HEK293T (cell line): Measurements from ENCODE around the gene NDUFS4.
A peak's percentile ranks its signal among the peaks of the same experiment; 100 is the strongest.
"Not testable (repeated sequence)": the region's sequence is repeated elsewhere in the genome, so short reads cannot be mapped to it uniquely, and the experiment has no call there.

Experiments
- CTCF ChIA-PET: fragments of 350-600 bp; formaldehyde crosslinking; extraction: SDS; loops from one replicate; lab custom pipeline; 2021; ENCODE audit warnings: antibody characterized with exemption, inconsistent platforms; lab: Yijun Ruan, JAX
- POLR2A ChIA-PET: fragments of 350-600 bp; formaldehyde crosslinking; extraction: SDS; loops from one replicate; lab custom pipeline; 2020; ENCODE audit warnings: antibody characterized with exemption, inconsistent platforms; lab: Yijun Ruan, JAX
- DNase-seq: peaks from one replicate; pipeline ENCODE4 v3.0.0; 2012; ENCODE audit warnings: mixed read lengths; ENCODE audit errors: extremely low spot score
- ARNT ChIP-seq: fragments of 450-650 bp; IDR thresholded peaks from 2 replicates; pipeline ENCODE4 v1.6.1; 2017; ENCODE audit warnings: mild to moderate bottlenecking
- BHLHE40 ChIP-seq: fragments of 450-650 bp; IDR thresholded peaks from 2 replicates; pipeline ENCODE4 v1.6.1; 2016; ENCODE audit warnings: mild to moderate bottlenecking, moderate library complexity, borderline replicate concordance
- CTBP1 ChIP-seq: fragments of 450-650 bp; IDR thresholded peaks from 2 replicates; pipeline ENCODE4 v1.6.1; 2016; ENCODE audit warnings: borderline replicate concordance
- ELF4 ChIP-seq: fragments of 450-650 bp; IDR thresholded peaks from 2 replicates; pipeline ENCODE4 v1.6.1; 2017; ENCODE audit warnings: antibody characterized with exemption
- FOXA1 ChIP-seq: fragments of 450-650 bp; IDR thresholded peaks from 2 replicates; pipeline ENCODE4 v1.6.1; 2016; ENCODE audit warnings: mild to moderate bottlenecking
- FOXK2 ChIP-seq: fragments of 450-650 bp; IDR thresholded peaks from 2 replicates; pipeline ENCODE4 v1.6.1; 2016; ENCODE audit warnings: mild to moderate bottlenecking
- FOXM1 ChIP-seq: fragments of 450-650 bp; IDR thresholded peaks from 2 replicates; pipeline ENCODE4 v1.6.1; 2017; ENCODE audit warnings: mild to moderate bottlenecking, borderline replicate concordance
- HDGF ChIP-seq: fragments of 450-650 bp; IDR thresholded peaks from 2 replicates; pipeline ENCODE4 v1.6.1; 2017; ENCODE audit warnings: antibody characterized with exemption, borderline replicate concordance
- L3MBTL2 ChIP-seq: fragments of 450-650 bp; conservative IDR thresholded peaks from 2 replicates; pipeline ENCODE4 v1.6.1; 2016; ENCODE audit warnings: mild to moderate bottlenecking
- LEF1 ChIP-seq: fragments of 450-650 bp; IDR thresholded peaks from 2 replicates; pipeline ENCODE4 v1.6.1; 2017; ENCODE audit warnings: mild to moderate bottlenecking, borderline replicate concordance
- NFRKB ChIP-seq: fragments of 450-650 bp; IDR thresholded peaks from 2 replicates; pipeline ENCODE4 v1.6.1; 2016; ENCODE audit warnings: mild to moderate bottlenecking, moderate library complexity
- PKNOX1 ChIP-seq: fragments of 450-650 bp; IDR thresholded peaks from 2 replicates; pipeline ENCODE4 v1.6.1; 2016
- SP1 ChIP-seq: fragments of 450-650 bp; IDR thresholded peaks from 2 replicates; pipeline ENCODE4 v1.6.1; 2017
- SUZ12 ChIP-seq: fragments of 450-650 bp; IDR thresholded peaks from 2 replicates; pipeline ENCODE4 v1.6.1; 2016; ENCODE audit warnings: mild to moderate bottlenecking
- TARDBP ChIP-seq: fragments of 450-650 bp; IDR thresholded peaks from 2 replicates; pipeline ENCODE4 v1.6.1; 2016
- ZNF384 ChIP-seq: fragments of 450-650 bp; IDR thresholded peaks from 2 replicates; pipeline ENCODE4 v1.6.1; 2016

The NDUFS4 gene

DNA sequence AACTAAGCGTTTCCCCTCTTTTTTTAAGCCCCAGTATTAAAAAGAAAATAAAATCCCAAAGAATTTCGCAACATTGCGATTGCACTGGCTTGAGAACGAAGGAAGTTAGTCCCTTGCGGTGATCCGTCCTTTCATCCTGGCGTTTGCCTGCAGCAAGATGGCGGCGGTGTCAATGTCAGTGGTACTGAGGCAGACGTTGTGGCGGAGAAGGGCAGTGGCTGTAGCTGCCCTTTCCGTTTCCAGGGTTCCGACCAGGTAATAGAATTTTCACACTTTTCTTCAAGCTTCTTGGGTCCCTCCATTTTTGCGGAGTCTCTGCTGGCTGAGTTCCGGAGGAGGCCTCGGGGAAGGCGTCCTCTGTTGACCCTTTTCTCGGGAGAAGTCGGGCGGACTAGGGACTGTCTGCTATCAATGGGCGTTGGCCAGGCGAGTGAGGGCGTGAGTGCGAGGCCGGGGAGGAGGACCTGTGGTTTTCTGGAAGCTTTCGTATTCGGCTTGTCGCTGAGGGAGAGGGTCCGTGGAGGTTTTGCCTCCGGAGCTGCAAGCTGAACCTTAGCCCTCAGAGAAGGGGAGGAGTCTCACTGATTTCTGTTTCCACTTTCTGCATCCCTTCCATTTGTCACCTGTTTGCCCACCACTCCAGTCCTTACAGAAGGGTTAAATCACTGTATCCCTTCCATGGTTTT is at the start of gene NDUFS4:
NDUFS4 (plus strand) TSS at position 134 of the 686 bp plus-strand sequence; CDS start at position 158, 24 bp downstream.
- ChIA-PET POLR2A (no interaction called here), CTCF (no interaction called here)
- DNase-seq = peak; percentile 68
- TF ChIP-seq ELF4 (peak; percentile 49; the same call in 1 of the 2 replicates), FOXA1 (no peak), FOXK2 (no peak), SUZ12 (no peak), BHLHE40 (no peak), L3MBTL2 (peak; percentile 54; the same call in 1 of the 2 replicates), LEF1 (no peak), NFRKB (peak; percentile 89)

DNA sequence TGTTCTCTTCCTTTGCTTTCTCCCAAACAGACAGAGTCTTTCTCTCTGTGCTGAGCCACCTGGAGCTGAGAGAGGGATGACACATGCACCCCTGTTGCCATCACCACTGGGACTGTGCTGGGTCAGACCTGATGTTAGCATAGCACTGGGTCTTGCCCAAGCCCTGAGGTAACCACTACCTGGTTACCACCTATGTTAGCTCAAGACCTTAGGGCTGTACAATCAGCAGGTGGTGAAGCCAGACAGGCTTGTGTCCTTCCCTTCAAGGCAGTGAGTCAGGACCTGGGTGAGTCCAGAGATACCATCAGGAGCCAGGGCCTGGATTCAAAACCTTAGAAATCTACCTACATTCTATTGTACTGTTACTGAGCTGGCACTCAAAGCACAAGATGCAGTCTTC is 47.9 kb upstream of the NDUFS4 start:
- POLR2A ChIA-PET = no interaction called here
- CTCF ChIA-PET = no interaction called here
- TF ChIP-seq FOXK2 = no peak
- TF ChIP-seq LEF1 = no peak
- TF ChIP-seq CTBP1 = no peak
- no peak for TF ChIP-seq NFRKB
- TF ChIP-seq TARDBP = no peak
- TF ChIP-seq ARNT = no peak
- DNase-seq = no peak

GRCh38 chr5:53515988-53516387 is 44.5 kb upstream of the NDUFS4 start:
- ChIA-PET CTCF (no interaction called here), POLR2A (no interaction called here)
- no peak for TF ChIP-seq ELF4
- TF ChIP-seq SP1 = no peak
- TF ChIP-seq ARNT = no peak
- TF ChIP-seq TARDBP = no peak
- TF ChIP-seq PKNOX1 = no peak
- TF ChIP-seq FOXM1 = no peak
- TF ChIP-seq CTBP1 = no peak
- TF ChIP-seq NFRKB = no peak
- no peak for TF ChIP-seq HDGF
- no peak for TF ChIP-seq L3MBTL2
- TF ChIP-seq FOXK2 = no peak
- no peak for TF ChIP-seq BHLHE40
- TF ChIP-seq FOXA1 = no peak
- TF ChIP-seq ZNF384 = no peak
- no peak for TF ChIP-seq LEF1
- TF ChIP-seq SUZ12 = no peak
- DNase-seq = no peak

DNA sequence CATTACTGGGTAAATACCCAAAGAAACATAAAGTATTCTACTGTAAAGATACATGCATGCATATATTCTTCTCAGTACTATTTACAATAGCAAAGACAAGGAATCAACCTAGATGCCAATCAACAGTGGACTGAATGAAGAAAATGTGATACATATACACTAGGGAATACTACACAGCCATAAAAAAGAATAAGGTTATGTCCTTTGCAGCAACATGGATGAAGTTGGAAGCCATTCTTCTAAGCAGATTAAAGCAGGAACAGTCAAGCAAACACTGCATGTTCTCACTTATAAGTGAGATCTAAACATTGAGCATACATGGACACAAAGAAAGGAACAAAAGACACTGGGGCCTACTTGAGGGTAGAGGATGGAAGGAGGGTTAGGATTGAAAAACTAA is 39.6 kb upstream of the NDUFS4 start:
- POLR2A ChIA-PET = no interaction called here
- no peak for DNase-seq
- TF ChIP-seq FOXK2 = no peak
- no peak for TF ChIP-seq FOXM1
- TF ChIP-seq ZNF384 = no peak
- CTCF ChIA-PET = no interaction called here

DNA sequence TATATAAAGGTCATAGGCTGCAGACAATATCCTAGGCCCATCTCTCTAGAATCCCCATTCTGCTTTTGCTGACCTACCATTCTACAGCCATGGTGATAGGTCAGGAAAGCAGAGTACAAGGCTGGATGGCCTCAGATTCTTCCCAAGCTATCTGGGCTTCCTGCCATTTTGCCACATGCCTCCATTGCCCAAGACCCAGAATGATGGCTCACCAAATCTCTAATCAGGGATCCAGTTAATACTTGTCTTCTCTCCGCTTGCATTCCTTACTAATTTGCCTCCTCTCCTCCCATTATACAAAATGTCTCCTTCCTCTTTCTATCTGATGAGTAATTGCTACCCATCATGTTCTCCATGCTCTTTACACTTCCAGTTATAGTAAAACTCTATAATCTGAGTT is 22.7 kb upstream of the NDUFS4 start:
- POLR2A ChIA-PET = no interaction called here
- CTCF ChIA-PET = no interaction called here
- no peak for DNase-seq
- TF ChIP-seq SUZ12 = no peak
- TF ChIP-seq PKNOX1 = no peak
- no peak for TF ChIP-seq FOXK2
- TF ChIP-seq TARDBP = no peak
- no peak for TF ChIP-seq HDGF
- TF ChIP-seq ELF4 = no peak
- TF ChIP-seq ZNF384 = no peak
- TF ChIP-seq FOXA1 = no peak

DNA sequence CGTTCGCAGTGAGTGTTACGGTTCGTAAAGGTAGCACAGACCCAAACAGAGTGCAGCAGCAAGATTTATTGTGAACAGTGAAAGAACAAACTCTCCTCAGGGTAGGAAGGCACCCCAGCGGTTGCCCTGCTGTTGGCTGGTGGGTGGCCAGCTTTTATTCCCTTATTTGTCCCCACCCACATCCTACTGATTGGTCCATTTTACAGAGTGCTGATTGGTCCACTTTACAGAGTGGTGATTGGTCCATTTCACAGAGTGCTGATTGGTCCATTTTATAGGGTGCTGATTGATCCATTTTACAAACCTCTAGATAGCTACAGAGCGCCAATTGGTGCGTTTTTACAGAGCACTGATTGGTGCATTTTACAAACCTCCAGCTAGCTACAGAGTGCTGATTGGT is 19.7 kb upstream of the NDUFS4 start:
- POLR2A ChIA-PET, DNase-seq, CTCF ChIA-PET: not testable (repeated sequence)

- TF ChIP-seq SP1 (no peak), ARNT (no peak), LEF1 (no peak), ZNF384 (no peak), CTBP1 (no peak), SUZ12 (no peak), FOXK2 (no peak), L3MBTL2 (no peak), FOXM1 (no peak), HDGF (no peak), BHLHE40 (no peak), PKNOX1 (no peak), ELF4 (no peak), TARDBP (no peak), NFRKB (no peak), FOXA1 (no peak)
- POLR2A ChIA-PET = no interaction called here
- CTCF ChIA-PET = no interaction called here
- no peak for DNase-seq
Measured at GRCh38 chr5:53541859-53542258, 18.6 kb upstream of the NDUFS4 start.
